DMS 273 (cell line): ENCODE measurements around the gene CNTN1.

ENCODE experiments used
- DNase-seq: peaks from one replicate; lab custom pipeline; 2025; ENCODE audit not compliant: unreplicated experiment; lab: John Stamatoyannopoulos, UW

The CNTN1 gene

GRCh38 chr12:40768125-40768864 lies 76.1 kb downstream of the CNTN1 start:
- DNase-seq, result no peak

GRCh38 chr12:40769846-40770245 lies 77.6 kb downstream of the CNTN1 start:
- no peak for DNase-seq

DNA sequence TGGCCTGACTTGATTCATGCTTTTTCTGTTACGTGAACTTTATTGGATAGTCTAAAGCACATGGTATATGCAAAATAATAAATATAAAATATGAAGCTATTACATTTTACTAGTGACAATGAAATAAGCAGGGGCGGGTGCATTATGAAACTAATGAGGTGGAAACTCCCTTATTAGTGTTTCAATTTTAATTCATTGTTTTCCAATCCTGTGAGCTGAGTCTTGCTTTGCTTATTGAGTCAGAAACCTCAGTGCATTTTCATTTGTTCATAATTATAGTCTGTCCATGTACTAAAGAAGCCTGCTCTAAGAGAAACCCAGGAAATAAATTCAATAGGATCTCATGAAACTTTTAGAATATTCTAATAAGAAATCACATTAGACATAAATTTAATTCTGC lies 78.5 kb downstream of the CNTN1 start:
- no peak for DNase-seq

- DNase-seq, result no peak
These were observed 83.4 kb downstream of the CNTN1 start for GRCh38 chr12:40775661-40776060.

- no peak for DNase-seq
These were observed 91.9 kb downstream of the CNTN1 start for GRCh38 chr12:40784102-40784501.

GRCh38 chr12:40788276-40788675 lies 96.0 kb downstream of the CNTN1 start:
- DNase-seq, result peak; percentile 3

GRCh38 chr12:40792792-40793386 lies 100.7 kb downstream of the CNTN1 start:
- DNase-seq, result no peak

DNA sequence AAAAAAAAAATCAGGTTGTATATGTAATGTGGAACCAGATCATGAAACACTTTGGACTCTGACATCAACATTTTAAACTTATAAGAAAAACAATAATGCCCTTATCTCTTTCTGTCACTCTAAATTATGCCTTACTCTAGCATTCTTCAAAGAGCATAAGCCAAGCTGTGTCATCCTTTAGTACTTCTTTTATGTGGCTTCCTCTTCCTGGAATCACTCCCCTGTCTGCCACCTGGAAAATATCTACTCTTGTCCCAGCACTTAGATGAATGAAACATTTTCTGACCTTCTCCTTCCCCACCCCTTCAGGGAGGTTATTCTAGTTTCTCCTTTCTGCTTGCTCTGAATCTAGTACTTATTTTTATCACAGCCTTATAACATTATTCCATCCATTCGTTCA lies 101.2 kb downstream of the CNTN1 start:
- no peak for DNase-seq

- DNase-seq, result no peak
These were observed 101.8 kb downstream of the CNTN1 start for GRCh38 chr12:40794087-40794486.

- DNase-seq, result no peak
These were observed 108.8 kb downstream of the CNTN1 start for GRCh38 chr12:40801082-40801481.

DNA sequence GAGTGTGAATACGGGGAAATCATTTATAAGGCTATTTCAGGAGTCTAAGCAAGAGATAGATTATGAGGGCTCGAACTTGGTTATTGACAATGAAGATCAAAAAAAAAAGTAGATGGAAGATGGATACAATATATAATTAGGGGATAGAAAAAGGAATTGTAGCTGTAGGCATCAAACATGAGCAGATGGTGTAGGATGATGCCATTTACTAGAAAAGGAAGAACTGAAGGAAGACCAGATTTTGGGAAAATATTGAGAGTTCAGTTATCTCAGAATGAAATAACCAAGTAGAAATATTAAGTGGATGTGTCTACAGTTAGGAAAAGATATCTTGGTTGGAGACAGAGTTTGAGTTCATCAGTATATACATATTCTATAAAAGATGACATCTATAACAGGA lies 109.6 kb downstream of the CNTN1 start:
- no peak for DNase-seq

DNA sequence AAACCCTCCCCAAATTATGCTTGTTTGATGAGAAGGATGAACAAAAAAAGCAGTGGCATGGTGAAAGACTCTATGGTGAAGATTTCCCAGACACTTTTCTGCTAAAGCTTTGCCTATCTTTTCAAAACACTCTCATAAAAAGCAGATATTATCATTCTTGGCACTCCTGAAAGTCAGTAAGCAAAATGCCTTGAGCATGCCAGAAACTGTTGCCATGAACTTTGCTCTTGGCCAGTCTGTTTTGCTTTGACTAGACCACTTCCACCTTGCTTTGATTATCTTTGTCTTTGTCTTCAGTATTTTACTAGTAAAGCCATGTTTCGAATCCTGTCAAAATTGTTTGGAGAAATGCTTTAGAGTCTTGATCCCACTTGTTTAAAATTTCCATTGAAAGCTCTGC lies 110.4 kb downstream of the CNTN1 start:
- DNase-seq, result no peak

DNA sequence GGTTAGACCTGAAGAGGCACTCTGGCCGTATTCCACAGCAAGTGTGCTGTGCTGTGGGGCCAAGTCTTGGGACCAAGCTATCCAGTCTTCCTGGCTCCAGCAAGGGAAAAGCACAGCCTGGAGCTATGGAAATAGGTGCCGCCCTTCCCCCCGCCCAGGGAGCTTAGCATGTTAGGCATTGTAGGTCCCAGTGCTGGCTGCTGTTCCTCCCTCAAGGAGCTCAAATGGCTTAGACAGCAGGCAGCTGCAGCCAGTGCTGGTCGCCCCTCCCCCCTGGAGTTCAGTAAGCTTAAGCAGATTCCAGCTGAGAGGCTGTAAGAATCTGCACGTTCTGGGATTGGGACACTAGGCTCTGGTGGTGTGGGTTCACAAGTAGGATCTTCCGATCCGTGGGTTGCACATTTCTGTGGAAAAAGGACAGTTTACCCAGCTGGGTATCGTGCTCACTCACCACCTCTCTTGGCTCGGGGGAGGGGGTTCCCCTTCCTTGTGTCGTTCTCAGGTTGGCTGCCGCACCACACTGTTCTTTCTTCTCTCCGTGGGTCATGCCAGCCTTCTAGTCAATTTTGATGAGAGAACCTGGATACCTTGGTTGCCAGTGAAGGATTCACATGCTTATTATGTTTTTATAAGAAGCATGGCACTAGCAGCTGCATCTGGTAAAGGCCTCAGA lies 127.3 kb downstream of the CNTN1 start:
- DNase-seq, result peak; percentile 72

DNA sequence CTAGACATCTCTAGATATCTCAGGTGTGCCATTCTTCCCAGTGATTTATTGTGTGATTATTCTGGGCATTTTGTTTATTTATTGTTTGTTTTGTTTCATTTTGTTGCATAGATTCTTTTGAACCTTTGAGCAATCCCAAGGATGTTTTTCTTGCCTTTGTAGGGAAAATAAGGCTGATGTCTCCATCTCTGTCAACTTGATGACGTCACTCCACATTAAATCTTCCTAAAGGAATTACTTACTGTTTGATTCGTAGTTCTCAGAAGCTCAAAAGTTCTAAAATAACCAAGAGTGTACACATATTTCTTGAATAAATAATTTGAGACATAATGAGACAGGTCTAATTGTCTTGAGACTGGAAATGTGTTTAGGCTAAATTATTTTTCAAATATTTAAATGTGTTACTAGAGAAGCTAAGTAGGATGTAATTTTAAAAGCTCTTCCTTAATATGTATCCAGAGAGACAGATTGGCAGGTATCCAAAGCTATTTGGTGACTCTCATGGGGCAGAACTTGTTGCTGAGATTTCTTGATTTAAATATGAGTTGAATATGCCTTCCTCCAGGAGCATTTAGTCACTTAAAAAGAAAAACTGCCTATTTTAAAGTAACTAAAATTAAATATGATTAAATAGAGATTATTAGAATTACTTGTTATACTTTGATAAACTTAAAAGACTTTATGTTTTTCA lies 128.7 kb downstream of the CNTN1 start:
- peak; percentile 64 for DNase-seq

- no peak for DNase-seq
These were observed 132.9 kb downstream of the CNTN1 start for GRCh38 chr12:40825156-40825555.

- DNase-seq, result no peak
These were observed 135.7 kb downstream of the CNTN1 start for GRCh38 chr12:40827683-40828592.

GRCh38 chr12:40828593-40828990 lies 136.4 kb downstream of the CNTN1 start:
- DNase-seq, result no peak

DNA sequence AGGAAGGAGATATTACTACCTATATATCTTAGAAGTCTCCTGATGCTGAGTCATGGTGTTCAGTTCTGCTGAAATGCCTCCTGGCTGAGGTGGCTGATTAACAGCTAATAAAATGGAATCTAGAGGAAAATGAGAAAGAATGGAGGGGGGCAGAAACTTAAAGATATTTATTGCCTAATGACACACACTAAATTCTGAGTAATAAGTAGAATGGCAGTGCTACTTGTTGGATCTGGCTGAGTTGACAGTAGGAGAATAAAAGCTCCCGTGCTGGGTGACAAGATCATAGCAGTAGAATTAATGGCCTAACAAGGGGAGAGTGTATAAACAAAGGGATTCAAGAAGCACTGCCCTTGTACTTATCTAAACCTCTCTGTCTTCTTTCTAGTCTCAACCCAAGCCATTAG lies 137.5 kb downstream of the CNTN1 start:
- DNase-seq, result no peak

DNA sequence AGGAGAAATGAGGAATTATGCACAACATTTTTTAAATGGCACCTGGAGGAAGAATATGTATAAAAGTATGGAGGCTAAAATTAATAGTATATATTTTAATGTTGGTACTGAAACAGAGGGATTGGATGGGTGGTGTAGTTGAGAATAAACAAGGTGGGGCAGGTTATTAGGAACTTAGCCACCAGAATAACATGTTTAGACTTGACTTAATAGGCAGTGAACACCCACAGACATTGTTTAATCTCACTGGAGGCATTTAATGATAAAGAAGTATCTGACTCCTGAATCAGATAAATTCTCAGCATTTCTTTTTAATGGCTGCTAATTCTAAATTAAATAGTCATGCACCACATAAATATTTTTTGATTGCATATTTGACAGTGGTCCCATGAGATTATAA lies 139.7 kb downstream of the CNTN1 start:
- no peak for DNase-seq

- DNase-seq, result no peak
These were observed 140.4 kb downstream of the CNTN1 start for GRCh38 chr12:40832668-40833067.

DNA sequence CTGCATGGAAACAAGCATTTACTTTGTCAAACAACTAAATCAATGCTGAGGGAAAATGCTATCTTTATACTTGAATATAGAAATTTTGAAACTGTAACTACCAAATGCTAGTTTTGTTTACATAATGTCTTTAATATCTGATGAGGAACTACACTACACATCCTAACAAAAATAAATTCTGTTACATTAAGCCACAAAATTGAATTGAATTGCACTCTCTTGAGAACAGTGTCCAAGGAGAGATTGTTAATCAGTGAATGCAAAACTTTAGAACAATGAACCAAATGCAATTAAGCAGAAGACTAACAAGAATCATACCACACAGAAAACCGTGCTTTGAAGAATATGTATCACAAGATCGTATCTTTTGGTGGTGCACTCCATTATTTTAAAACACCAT lies 141.6 kb downstream of the CNTN1 start:
- no peak for DNase-seq
